Measurements from ENCODE around the gene PANX1. TPM values are rescaled to one million over a fixed set of nuclear protein-coding genes. Genes with fewer than 3 reads are reported as not detected.

PANX1 gene
- total and polyA plus RNA-seq, 10 of the 15 experiments (the other 5 are each of a cell fraction or from before 2014, with no cell fraction given), result 3.3 to 18.7 (median 14.4) TPM

- in situ Hi-C loops (cut with MboI), result no loop called here
- intact Hi-C loops (cut with micrococcal nuclease; ENCODE audit: unreplicated experiment), result no loop called here
- FAIRE-seq (no peak), ATAC-seq (no peak), DNase-seq (ENCODE audit: low read depth, low spot score) (no peak)
- Histone ChIP-seq H3K27me3 (replicated peaks in 1 of 2; ENCODE audit: control insufficient read depth in 2 of 2, insufficient read depth in 2 of 2, low read length in 1 of 2) (no peaks in the 10 kb centered on the region), H3K36me3 (ENCODE audit: control insufficient read depth in 2 of 2, insufficient read depth in 2 of 2, low read length in 1 of 2) (no peaks in the 10 kb centered on the region), H3K4me3 (no peak overlapping the region), H3K9me3 (replicated peaks; ENCODE audit: control insufficient read depth, insufficient read depth, low read length) (no peaks in the 10 kb centered on the region), H3K79me2 (ENCODE audit: control insufficient read depth, insufficient read depth, low read length) (no peaks in the 10 kb centered on the region), H4K20me1 (ENCODE audit: control insufficient read depth, insufficient read depth) (no peaks in the 10 kb centered on the region), H2AFZ (ENCODE audit: control insufficient read depth, low read depth, low read length) (no peak overlapping the region), H3K4me1 (ENCODE audit: control insufficient read depth, insufficient read depth, low read length) (no peaks in the 10 kb centered on the region), H3K27ac (ENCODE audit: control insufficient read depth, insufficient read depth) (no peak overlapping the region), H3K9ac (ENCODE audit: control insufficient read depth, insufficient read depth, low read length) (no peak overlapping the region), H3K4me2 (ENCODE audit: control insufficient read depth, insufficient read depth) (no peak overlapping the region)
- BruUV-seq (replicated peaks), result no TSS peak
- ChIA-PET SMC1A (ENCODE audit: uncharacterized antibody, unreplicated experiment) (no interaction called here), POLR2A (no interaction called here), CTCF (no interaction called here), RAD21 (ENCODE audit: unreplicated experiment) (no interaction called here)
- TF ChIP-seq PAX8 (IDR thresholded peaks at IDR 0.05) (no peak), WRNIP1 (IDR thresholded peaks at IDR 0.05; ENCODE audit: borderline replicate concordance, low read depth, low read length) (no peak), ZZZ3 (IDR thresholded peaks at IDR 0.05; ENCODE audit: control insufficient read depth, insufficient read length, low read depth) (no peak), KLF5 (IDR thresholded peaks at IDR 0.05; ENCODE audit: partially characterized antibody) (no peak)
- 12% methylated on average over 1 of the region's 1 CpG for WGBS (ENCODE audit: insufficient coverage, insufficient replicate concordance, low lambda C conversion rate, missing lambda C conversion rate)
These were observed 37.5 kb upstream of the PANX1 start for GRCh38 chr11:94091091-94091490.

- SMC1A ChIA-PET (ENCODE audit: uncharacterized antibody, unreplicated experiment), result no interaction called here
- H3K36me3 ChIP-seq (ENCODE audit: control insufficient read depth in 2 of 2, insufficient read depth in 2 of 2, low read length in 1 of 2), result no peaks in the 10 kb centered on the region
- H3K9me3 ChIP-seq (replicated peaks; ENCODE audit: control insufficient read depth, insufficient read depth, low read length), result no peaks in the 10 kb centered on the region
- H3K4me2 ChIP-seq (ENCODE audit: control insufficient read depth, insufficient read depth), result no peak overlapping the region
- CTCF ChIA-PET, result no interaction called here
- no peak overlapping the region for H3K27ac ChIP-seq (ENCODE audit: control insufficient read depth, insufficient read depth)
- no peak for ATAC-seq
- no TSS peak for BruUV-seq (replicated peaks)
- TF ChIP-seq EZH2 (IDR thresholded peaks at IDR 0.05; ENCODE audit: borderline replicate concordance, control insufficient read depth, low read depth, low read length) (no peak), IKZF1 (conservative IDR thresholded peaks at IDR 0.05) (no peak), SUZ12 (IDR thresholded peaks at IDR 0.05; ENCODE audit: unreplicated experiment) (no peak), CTCF (IDR thresholded peaks at IDR 0.05 in 2 of 3, conservative IDR thresholded peaks at IDR 0.05 in 1 of 3; ENCODE audit: control insufficient read depth in 2 of 3, extremely low read depth in 1 of 3, insufficient read depth in 1 of 3, low read depth in 3 of 3, low read length in 3 of 3) (no peak)
- no peaks in the 10 kb centered on the region for H3K27me3 ChIP-seq (replicated peaks in 1 of 2; ENCODE audit: control insufficient read depth in 2 of 2, insufficient read depth in 2 of 2, low read length in 1 of 2)
- FAIRE-seq, result no peak
- H3K9ac ChIP-seq (ENCODE audit: control insufficient read depth, insufficient read depth, low read length), result no peak overlapping the region
- in situ Hi-C loops (cut with MboI), result no loop called here
- no peaks in the 10 kb centered on the region for H4K20me1 ChIP-seq (ENCODE audit: control insufficient read depth, insufficient read depth)
- H3K79me2 ChIP-seq (ENCODE audit: control insufficient read depth, insufficient read depth, low read length), result no peaks in the 10 kb centered on the region
- no peaks in the 10 kb centered on the region for H3K4me1 ChIP-seq (ENCODE audit: control insufficient read depth, insufficient read depth, low read length)
- POLR2A ChIA-PET, result no interaction called here
- H3K4me3 ChIP-seq, result no peak overlapping the region
- RAD21 ChIA-PET (ENCODE audit: unreplicated experiment), result no interaction called here
- DNase-seq (ENCODE audit: low read depth, low spot score), result no peak
- intact Hi-C loops (cut with micrococcal nuclease; ENCODE audit: unreplicated experiment), result loop anchor here (10.0 kb wide), 1 partner anchor 175 kb away; no protein-coding TSS in a partner anchor
- no peak overlapping the region for H2AFZ ChIP-seq (ENCODE audit: control insufficient read depth, low read depth, low read length)
These were observed 28.4 kb upstream of the PANX1 start for GRCh38 chr11:94100253-94100652.
